ENCODE measurements around the gene ABCA4. TPM values are rescaled to one million over a fixed set of nuclear protein-coding genes. Genes with fewer than 3 reads are reported as not detected.

ABCA4 gene
- total RNA-seq, 1 experiment from 2014 or later, result not detected

GRCh38 chr1:93979718-93980319 is 141.1 kb downstream of the ABCA4 start:
- H3K4me1 Mint-ChIP-seq (ENCODE audit: insufficient read depth, unreplicated experiment), result no peaks in the 10 kb centered on the region
- no TSS peak for BruUV-seq (replicated peaks)
- POLR2A ChIA-PET, result interaction anchor here (0.6 kb wide), 1 partner anchor 293 kb away, joined by 3 read pairs; no protein-coding TSS in a partner anchor
- intact Hi-C loops (cut with micrococcal nuclease), result no loop called here
- H3K4me3 Mint-ChIP-seq (ENCODE audit: unreplicated experiment), result no peak overlapping the region
- no peaks in the 10 kb centered on the region for H3K27me3 Mint-ChIP-seq (ENCODE audit: insufficient read depth, unreplicated experiment)
- DNase-seq (ENCODE audit: unreplicated experiment), result no peak
- H3K27ac Mint-ChIP-seq (ENCODE audit: low read depth, unreplicated experiment), result no peak overlapping the region
- no peaks in the 10 kb centered on the region for H3K9me3 Mint-ChIP-seq (ENCODE audit: unreplicated experiment)
- TF ChIP-seq CTCF (IDR thresholded peaks at IDR 0.05; ENCODE audit: unreplicated experiment), result no peak
- CTCF ChIA-PET, result interaction anchor here (0.6 to 1.4 kb wide), 3 partner anchors 10 to 78 kb away, joined by 3 to 4 read pairs (median 4); no protein-coding TSS in a partner anchor
- H3K36me3 Mint-ChIP-seq (ENCODE audit: insufficient read depth, unreplicated experiment), result no peaks in the 10 kb centered on the region

- no peak for TF ChIP-seq CTCF (IDR thresholded peaks at IDR 0.05; ENCODE audit: unreplicated experiment)
- no peak overlapping the region for H3K27ac Mint-ChIP-seq (ENCODE audit: low read depth, unreplicated experiment)
- POLR2A ChIA-PET, result interaction anchor here (0.6 kb wide), 1 partner anchor 294 kb away, joined by 3 read pairs; no protein-coding TSS in a partner anchor
Measured at GRCh38 chr1:93979040-93979717, 141.8 kb downstream of the ABCA4 start.

GRCh38 chr1:93977598-93977945 is 143.4 kb downstream of the ABCA4 start:
- H3K27ac Mint-ChIP-seq (ENCODE audit: low read depth, unreplicated experiment), result no peak overlapping the region
- CTCF ChIA-PET, result interaction anchor here (0.8 to 2.0 kb wide), 2 partner anchors 48 to 358 kb away, joined by 4 to 10 read pairs; no protein-coding TSS in a partner anchor
- POLR2A ChIA-PET, result no interaction called here
- H3K4me1 Mint-ChIP-seq (ENCODE audit: insufficient read depth, unreplicated experiment), result no peaks in the 10 kb centered on the region
- no peak overlapping the region for H3K4me3 Mint-ChIP-seq (ENCODE audit: unreplicated experiment)
- H3K27me3 Mint-ChIP-seq (ENCODE audit: insufficient read depth, unreplicated experiment), result no peaks in the 10 kb centered on the region
- DNase-seq (ENCODE audit: unreplicated experiment), result peak; percentile 18
- no peaks in the 10 kb centered on the region for H3K36me3 Mint-ChIP-seq (ENCODE audit: insufficient read depth, unreplicated experiment)
- intact Hi-C loops (cut with micrococcal nuclease), result no loop called here
- no peaks in the 10 kb centered on the region for H3K9me3 Mint-ChIP-seq (ENCODE audit: unreplicated experiment)
- TF ChIP-seq CTCF (IDR thresholded peaks at IDR 0.05; ENCODE audit: unreplicated experiment), result no peak
- no TSS peak for BruUV-seq (replicated peaks)

More at GRCh38 chr1:93979040-93979717, 141.8 kb downstream of the ABCA4 start:
- Mint-ChIP-seq H3K4me1 (ENCODE audit: insufficient read depth, unreplicated experiment) (no peaks in the 10 kb centered on the region), H3K27me3 (ENCODE audit: insufficient read depth, unreplicated experiment) (no peaks in the 10 kb centered on the region), H3K36me3 (ENCODE audit: insufficient read depth, unreplicated experiment) (no peaks in the 10 kb centered on the region), H3K9me3 (ENCODE audit: unreplicated experiment) (no peaks in the 10 kb centered on the region), H3K4me3 (ENCODE audit: unreplicated experiment) (no peak overlapping the region)
- no TSS peak for BruUV-seq (replicated peaks)
- intact Hi-C loops (cut with micrococcal nuclease), result no loop called here
- DNase-seq (ENCODE audit: unreplicated experiment), result no peak
- CTCF ChIA-PET, result no interaction called here

GRCh38 chr1:93976711-93977597 is 144.0 kb downstream of the ABCA4 start:
- intact Hi-C loops (cut with micrococcal nuclease), result no loop called here
- BruUV-seq (replicated peaks), result no TSS peak
- POLR2A ChIA-PET, result interaction anchor here (1.5 kb wide), 1 partner anchor 11 kb away, joined by 4 read pairs; no protein-coding TSS in a partner anchor
- Mint-ChIP-seq H3K27ac (ENCODE audit: low read depth, unreplicated experiment) (no peak overlapping the region), H3K27me3 (ENCODE audit: insufficient read depth, unreplicated experiment) (no peaks in the 10 kb centered on the region), H3K4me3 (ENCODE audit: unreplicated experiment) (no peak overlapping the region), H3K36me3 (ENCODE audit: insufficient read depth, unreplicated experiment) (no peaks in the 10 kb centered on the region), H3K9me3 (ENCODE audit: unreplicated experiment) (no peaks in the 10 kb centered on the region), H3K4me1 (ENCODE audit: insufficient read depth, unreplicated experiment) (no peaks in the 10 kb centered on the region)
- no peak for TF ChIP-seq CTCF (IDR thresholded peaks at IDR 0.05; ENCODE audit: unreplicated experiment)
- no peak for DNase-seq (ENCODE audit: unreplicated experiment)
- CTCF ChIA-PET, result interaction anchor here (0.8 to 2.0 kb wide), 4 partner anchors 11 to 359 kb away, joined by 3 to 10 read pairs (median 4); no protein-coding TSS in a partner anchor
